CD4-positive, alpha-beta T cell treated with Interferon gamma for 1 hour (primary cell): ENCODE results near the gene ASCC1.
"Not testable (repeated sequence)": the region's sequence is repeated elsewhere in the genome, so short reads cannot be mapped to it uniquely, and the experiment has no call there.

Experiments used
- DNase-seq: peaks from one replicate; pipeline ENCODE4 v3.0.0-alpha.2; 2020

The ASCC1 gene

DNA sequence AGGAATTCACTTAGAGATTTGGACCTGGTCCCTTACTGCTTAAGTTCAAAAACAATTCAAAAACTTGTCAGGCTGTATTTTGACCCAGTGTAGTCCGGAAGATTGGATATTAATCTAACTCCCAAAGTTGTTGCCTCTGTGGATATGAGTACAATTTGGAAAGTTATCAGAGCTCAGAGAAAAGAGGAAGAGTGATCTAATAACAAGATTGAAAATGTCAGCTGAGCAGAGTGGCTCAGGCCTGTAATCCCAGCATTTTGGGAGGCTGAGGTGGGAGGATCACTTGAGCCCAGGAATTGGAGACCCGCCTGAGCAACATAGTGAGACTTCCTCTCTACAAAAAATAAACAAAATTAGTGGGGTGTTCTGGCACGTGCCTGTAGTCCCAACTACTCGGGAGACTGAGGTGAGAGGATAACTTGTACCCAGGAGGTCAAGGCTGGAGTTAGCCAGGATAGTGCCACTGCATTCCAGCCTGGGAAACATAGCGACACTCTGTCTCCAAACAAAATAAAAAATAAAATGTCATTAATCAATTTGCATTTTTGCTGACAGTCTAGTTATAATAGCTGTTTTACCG, 3.2 kb upstream of the ASCC1 start:
- DNase-seq, result no peak

DNA sequence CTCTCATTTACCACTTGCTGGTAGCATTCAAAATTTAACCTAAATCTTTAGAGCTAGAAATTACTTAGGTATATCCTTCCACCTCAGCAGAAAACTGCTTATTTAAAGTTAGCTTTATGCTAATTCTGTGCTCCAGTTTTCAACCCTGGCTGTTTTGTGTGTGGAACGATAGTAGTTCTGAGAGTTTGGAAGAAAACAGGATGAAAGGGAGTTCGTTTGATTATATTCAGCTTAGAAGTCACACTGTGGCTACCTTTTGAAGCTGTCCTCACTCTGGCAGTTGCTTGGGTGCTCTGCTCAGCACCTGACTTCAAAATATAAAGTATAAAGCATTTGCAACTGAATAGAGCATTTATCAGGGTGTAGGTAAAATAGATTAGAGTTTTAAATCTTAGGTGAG, 2.6 kb upstream of the ASCC1 start:
- DNase-seq, result no peak

DNA sequence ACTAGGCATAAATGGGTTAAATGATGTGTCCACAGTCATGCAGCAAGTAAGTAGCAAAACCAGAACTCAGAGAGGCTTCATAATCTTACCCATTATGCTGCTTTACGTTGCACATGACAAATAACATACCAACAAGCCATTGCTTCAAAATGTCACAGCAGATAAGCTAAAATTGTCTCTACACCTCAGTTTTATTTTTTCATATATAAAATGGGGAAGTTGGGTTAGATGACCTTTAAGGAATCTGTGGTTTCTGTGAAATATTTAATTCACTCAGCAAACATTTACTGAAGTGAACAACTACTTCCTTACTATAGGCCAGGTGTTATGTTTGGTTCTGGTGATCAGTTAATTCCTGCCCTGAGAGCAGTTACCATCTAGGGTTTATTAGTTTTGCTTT, 2.2 kb upstream of the ASCC1 start:
- no peak for DNase-seq

DNA sequence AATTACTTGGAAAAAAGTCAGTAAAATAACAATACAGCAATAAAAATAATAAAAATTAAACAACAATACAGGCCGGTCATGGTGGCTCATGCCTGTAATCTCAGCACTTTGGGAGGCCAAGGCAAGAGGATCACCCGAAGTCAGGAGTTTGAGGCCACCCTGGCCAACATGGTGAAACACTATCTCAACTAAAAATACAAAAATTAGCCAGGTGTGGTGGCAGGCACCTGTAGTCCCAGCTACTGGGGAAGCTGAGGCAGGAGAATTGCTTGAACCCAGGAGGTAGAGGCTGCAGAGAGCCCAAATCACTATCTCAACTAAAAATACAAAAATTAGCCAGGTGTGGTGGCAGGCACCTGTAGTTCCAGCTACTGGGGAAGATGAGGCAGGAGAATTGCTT, 4.2 kb downstream of the ASCC1 start:
- DNase-seq, result not testable (repeated sequence)

DNA sequence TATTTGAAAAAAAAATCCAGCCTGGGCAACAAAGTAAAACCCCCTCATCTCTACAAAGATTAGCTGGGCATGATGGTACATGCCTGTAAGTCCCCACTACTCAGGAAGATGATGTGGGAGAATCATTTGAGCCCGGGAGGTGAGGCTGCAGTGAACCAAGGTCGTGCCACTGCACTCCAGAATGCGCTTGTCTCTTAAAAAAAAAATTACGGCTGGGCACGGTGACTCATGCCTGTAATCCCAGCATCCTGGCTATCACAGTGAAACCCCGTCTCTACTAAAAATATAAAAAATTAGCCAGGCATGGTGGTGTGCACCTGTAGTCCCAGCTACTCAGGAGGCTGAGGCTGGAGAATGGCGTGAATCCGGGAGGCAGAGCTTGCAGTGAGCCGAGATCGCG, 4.7 kb downstream of the ASCC1 start:
- DNase-seq, result not testable (repeated sequence)

DNA sequence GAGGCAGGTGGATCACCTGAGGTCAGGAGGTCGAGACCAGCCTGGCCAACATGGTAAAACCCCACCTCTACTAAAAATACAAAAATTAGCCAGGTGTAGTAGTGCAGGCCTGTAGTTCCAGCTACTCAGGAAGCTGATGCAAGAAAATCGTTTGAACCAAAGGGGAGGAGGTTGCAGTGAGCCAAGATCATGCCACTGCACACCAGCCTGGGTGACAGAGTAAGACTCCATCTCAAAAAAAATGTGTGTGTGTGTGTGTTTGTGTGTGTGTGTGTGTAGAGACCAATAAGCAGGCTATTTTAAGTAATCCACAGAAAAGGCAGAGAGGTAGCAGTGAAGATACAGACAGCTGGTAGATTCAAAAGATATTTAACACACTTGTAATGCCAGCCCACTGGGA, 7.5 kb downstream of the ASCC1 start:
- DNase-seq, result not testable (repeated sequence)

DNA sequence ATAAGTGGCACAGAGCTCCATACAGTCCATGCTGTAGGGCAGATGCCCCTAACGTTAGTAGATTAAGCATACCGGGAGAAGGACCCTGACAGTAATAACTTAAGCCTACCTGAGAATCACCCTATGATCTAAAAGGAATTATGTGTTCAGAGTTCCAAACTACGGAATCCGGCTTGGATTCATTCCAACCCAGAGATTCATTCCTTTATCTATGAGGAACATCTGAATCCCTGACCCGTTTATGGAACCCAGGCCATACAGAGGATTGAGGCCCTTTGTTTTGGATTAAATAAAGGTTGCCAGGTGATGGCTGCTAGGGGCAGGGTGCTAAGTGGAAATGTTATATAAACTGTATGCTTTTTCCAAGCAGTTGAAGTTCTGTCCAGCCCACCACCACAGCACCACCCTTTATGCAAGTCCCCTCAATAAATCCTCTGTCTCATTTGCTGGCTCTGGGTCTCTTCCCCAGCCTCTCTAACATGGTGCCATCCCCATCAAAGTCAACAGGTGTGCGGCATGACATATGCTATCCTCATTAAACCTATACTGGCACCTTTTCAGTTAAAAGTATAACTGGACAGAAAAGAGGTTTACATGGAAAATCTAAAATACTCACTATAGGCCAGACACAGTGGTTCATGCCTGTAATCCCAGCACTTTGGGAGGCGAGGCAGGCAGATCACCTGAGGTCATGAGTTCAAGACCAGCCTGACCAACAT, 9.4 kb downstream of the ASCC1 start:
- no peak for DNase-seq

DNA sequence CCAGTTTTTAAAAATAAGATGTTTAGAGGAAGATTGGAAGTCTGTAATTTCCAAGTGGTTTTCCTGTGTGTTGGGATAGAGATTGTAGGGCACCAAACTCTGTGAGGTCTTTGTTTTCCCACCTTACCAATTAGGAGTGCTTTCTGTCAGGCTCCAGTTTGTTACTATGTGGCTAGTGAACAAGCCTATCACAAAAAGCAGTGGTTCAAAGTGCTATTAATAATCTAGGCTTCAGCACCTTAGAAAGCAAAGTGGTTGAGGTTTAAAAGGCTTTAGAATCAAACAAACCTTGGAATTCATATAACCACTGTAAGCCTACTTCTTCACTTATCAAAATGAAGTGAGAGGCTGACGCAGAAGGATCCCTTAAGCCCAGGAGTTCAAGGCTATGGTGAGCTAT, 11.4 kb downstream of the ASCC1 start:
- DNase-seq, result no peak

DNA sequence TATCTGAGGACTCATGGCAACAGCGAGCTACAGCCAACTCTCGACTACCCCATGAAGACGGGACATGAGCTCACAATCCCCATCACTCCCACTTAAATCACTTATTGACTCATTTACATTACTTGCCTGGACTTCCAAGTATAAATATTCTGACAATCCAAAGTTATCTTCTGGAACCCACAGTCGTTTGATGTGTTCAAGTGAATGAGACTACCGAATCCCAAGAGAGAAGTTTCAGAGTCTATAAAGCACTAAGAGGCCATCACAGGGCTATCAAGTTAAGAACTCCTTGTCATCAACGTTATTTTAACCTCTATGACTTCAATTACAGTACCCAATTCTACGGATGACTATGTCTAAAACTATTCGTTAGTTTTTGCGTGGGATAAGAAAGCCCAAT, 11.8 kb downstream of the ASCC1 start:
- no peak for DNase-seq

DNA sequence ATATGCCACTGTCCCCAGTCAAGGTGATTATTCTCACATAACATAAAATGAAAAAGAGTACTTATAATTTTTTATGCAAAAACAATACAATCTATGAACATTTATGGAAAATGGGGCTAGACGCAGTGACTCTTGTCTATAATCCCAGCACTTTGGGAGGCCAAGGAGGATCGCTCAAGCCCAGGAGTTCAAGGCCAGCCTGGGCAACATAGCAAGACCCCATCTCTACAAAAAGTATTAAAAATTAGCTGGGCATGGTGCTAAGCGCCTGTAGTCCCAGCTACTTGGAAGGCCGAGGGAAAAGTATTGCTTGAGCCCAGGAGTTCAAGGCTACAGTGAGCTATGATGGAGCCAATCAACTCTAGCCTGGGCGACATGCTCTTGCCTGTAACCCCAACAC, 14.8 kb downstream of the ASCC1 start:
- no peak for DNase-seq

DNA sequence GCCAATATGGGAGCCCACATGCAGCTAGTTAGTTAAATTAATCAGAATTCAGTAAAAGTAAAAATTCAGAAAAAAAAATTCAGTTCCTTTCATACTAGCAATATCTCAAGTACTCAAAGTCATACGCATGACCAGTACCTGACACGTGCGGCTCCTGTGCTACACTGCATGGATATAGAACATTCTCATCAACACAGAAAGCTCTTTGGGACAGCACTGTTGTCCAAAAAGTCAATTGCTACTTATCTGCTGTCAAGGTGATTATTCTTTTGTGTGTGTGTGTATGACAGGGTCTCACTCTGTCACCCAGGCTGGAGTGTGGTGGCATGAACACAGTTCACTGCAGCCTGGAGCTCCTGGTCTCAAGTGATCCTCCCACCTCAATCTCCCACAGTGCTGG, 15.2 kb downstream of the ASCC1 start:
- DNase-seq, result no peak

DNA sequence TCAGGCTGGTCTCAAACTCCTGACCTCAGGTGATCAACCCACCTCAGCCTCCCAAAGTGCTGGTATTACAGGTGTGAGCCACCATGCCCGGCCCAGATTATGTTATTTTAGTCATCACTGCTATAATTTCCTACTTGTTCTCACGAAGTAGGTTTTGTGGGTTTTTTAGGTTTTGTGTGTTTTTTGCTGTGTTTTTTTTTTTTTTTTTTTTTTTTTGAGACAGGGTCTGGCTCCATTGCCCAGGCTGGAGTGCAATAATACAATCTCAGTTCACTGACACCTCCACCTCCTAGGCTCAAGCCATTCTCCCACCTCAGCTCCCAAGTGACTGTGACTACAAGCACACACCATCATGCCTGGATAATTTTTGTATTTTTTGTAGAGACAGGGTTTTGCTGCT, 21.1 kb downstream of the ASCC1 start:
- DNase-seq, result no peak

DNA sequence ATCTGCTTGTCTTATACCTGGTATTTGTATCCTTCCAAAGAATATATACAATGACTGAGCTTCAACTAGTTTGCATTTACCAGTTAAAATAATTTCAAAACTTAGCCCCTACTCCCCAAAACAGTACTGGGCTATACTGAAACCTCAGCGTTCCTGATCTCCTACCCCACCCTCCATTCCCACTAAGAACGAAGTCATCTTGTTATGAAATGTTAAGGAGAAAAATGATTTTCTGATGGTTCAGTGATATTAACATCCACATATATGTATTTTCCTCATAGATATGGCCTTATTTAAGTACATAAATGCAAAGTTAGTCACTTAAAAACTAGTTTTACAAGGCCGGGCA, 29.1 kb downstream of the ASCC1 start:
- no peak for DNase-seq

DNA sequence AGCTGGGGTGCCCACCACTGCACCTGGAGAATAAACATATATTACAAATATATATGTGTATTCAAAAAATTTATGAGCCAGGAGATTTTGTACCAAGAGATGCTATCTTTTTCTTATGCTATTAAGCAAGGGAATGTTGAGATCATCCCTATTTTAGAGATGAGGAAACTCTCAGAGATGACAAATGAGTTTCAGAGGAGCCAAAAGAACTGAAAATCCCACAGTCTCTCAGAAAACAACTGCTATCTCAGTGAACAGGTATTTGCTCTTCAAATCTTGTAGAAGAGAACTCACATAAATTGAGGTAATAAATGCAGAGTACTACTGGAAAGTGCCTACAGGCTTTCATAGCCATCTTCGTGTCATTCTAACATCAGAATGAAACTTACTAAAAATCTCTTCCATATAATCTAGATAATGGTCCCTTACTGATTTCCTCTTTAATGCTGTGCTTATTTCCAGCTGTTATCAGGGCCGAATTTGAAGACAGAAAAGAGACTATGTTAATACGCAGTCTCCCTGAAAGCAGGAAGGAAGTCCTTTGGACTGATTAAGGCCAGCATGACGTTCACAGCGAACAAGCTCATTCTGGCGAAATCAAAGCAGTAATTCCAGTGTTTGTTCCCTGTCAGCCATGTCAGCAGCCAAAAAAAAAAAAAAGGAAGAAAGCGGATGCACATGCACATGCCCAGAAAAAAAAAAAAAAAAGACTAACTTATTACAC, 29.7 kb downstream of the ASCC1 start:
- DNase-seq, result peak; percentile 5

DNA sequence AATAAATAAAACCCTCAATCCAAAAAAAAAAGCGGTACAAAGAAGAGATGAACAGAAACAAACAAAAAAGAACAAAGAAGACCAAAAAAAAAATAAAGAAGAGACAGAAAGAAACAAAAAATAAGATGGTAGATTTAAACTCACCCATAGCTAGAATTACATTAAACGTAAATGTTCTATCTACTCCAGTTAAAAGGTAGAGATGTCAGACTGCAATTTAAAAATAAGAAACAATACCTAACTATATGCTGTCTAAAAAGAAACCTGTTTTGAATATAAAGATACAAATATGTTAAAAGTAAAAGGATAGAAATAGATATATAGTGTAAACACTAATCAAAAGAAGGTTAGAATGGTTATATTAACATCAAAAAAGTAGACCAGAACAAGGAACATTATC, 31.9 kb downstream of the ASCC1 start:
- no peak for DNase-seq

DNA sequence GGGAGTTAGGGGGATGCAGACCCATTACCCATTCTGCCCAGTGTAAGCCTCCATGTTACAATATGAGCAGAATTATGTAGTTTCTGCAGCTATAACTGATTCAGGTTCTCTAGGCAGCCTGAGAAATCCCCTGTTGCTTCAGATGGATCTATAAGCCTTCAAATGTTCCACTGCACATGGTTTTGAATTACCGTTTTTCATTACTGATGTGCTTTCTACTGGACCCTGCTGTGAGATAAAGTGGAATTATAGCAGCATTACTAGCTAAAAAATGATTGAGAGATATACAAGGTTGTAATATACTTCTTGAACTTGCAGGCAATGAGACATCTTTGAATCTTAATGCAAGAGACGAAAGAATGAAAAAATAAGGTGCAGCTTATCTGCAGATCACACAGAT, 38.6 kb downstream of the ASCC1 start:
- no peak for DNase-seq

DNA sequence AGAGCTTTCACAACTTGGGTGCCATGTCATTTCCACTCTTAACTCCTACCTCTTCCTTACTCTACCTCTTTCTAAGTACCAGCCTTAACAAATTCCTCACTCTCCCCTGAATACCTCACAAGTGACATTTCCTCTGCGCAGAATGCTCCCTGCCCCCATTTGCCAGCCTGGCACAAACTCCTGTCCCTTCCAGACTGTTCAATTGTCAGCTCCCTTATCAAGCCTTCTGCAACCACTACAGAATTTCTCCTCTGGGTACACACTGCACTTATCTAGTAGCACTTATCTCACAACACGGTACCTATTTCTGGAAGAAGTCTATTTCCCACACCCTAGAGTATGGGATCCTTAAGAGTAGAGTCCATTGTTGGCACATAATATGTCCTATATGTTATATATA, 39.4 kb downstream of the ASCC1 start:
- no peak for DNase-seq

DNA sequence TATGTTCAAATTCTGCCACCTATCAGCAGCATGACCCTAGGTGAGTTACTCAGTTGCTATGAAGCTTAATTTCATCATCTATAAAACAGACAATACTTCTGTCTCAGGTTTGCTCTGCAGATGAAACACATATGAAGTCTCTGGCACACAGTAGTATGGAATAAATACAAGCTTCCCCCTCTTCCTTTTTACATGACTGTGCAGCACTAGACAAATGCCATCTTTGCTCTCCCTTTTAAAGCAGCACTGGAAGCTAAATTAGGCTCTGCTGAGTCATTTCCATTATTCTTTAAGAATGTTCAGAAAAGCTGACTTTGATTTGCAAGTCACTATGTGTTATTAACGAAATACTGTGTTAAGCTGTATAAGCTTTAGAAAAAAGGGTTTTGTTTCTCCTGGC, 40.9 kb downstream of the ASCC1 start:
- DNase-seq, result no peak

DNA sequence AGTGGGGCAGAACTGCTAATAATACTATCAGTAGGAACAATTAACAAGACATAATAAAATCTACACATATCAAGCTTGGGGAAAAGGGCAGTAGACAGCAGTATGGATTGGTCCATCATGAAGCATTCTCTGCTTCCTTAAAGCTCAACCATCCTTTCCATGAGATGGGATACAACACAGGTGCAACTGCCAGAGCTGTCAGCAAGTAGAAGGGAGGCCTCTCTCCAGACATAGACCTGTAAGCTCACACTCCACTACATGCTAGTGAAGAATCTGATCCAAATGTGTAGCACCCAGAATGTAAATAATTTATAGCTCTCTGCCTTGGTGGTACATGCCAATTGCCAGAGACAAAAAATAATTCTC, 41.8 kb downstream of the ASCC1 start:
- no peak for DNase-seq

DNA sequence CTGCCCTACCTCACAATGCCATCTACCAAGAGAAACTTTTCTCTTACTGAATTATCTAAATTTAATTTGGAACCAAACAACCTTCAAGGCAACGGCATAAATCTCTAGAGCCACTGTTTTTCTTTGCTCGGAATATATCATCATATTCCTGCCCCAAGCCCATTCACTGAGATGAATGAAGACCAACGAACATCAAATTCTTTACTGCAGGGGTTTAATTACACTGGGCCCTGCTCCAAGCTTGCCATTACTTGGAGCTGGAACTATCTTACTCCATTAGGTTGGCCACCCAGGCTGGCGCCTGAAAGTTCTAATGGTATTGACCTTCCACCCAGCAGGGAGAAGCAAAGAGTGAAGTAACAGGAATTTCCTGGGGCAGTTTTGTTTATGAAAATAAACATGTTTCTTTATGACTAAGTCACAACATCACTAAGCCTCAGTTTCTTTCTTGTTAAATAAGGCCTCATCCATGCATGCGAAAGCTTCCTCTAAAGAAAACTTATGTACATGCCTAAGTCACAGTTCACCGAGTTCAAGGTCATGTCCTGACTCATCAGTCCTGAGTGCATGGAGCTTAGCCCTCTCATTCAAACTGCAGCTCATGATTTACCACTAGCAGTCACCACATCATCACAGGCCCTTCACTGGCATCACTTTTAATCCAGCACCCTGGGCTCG, 42.3 kb downstream of the ASCC1 start:
- no peak for DNase-seq

DNA sequence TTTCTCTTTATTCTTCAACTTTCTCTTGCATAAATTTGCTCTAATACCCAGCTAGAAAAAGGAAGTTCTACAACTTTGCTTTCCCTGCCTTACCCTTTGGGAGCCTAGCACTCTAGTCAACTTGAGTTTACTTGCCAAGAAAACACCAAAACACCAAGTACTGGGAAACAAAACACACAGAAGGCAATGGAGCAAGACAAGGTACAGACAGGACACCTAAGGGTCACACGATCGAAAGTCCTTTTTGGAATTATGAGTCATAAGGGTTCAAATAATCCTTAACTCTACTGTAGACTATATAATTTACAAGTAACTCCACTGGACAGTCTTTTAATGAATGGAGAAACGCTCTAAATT, 42.8 kb downstream of the ASCC1 start:
- no peak for DNase-seq

DNA sequence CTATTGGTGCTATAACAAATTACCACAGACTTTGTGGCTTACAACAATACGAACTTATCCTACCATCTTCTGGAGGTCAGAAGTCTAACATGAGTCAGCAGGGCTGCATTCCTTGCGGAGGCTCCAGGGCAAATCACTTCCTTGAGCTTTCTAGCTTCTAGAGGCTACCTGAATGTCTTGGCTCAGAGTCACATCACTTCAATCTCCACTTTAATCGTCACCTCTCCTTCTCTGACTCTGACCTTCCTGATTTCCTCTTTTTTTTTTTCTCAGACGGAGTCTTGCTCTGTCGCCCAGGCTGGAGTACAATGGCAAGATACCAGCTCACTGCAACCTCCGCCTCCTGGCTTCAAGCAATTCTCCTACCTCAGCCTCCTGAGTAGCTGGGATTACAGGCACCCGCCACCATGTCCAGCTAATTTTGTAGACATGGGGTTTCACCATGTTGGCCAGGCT, 44.9 kb downstream of the ASCC1 start:
- DNase-seq, result no peak

DNA sequence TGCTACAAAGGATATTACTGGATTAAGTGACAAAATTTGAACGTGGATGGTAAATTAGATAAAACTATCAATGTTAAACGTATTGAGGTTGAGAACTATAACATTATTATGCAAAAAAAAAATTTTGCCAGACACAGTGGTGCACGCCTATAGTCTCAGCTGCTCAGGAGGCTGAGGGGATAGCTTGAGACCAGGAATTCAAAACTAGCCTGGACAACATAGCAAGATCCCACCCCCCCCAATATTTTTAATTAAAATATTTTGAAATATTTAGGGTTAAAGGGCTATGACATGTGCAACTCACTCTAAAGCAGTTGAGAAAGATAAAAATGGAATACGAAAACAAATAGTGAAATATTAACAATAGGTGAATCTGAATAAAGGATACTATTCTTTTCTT, 45.3 kb downstream of the ASCC1 start:
- DNase-seq, result no peak

DNA sequence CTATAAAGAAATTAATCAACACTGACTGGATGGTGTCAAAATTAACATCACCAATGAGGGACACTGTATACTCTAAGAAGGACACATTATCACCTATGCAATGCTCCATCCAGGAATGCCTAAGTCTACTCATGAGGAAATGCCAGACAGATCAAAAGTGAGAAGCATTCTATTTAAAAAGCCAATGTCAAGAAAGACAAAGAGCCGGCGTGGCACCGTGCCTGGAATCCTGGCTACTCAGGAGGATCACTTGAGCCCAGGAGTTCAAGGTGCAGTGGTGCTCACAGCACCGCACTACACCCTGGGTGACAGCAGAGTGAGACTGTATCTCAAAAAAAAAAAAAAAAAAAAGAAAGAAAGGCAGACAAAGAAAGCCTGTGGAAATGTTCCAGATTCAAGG, 45.8 kb downstream of the ASCC1 start:
- no peak for DNase-seq
